ENCODE results near the gene DUSP8.

DUSP8 gene

DNA sequence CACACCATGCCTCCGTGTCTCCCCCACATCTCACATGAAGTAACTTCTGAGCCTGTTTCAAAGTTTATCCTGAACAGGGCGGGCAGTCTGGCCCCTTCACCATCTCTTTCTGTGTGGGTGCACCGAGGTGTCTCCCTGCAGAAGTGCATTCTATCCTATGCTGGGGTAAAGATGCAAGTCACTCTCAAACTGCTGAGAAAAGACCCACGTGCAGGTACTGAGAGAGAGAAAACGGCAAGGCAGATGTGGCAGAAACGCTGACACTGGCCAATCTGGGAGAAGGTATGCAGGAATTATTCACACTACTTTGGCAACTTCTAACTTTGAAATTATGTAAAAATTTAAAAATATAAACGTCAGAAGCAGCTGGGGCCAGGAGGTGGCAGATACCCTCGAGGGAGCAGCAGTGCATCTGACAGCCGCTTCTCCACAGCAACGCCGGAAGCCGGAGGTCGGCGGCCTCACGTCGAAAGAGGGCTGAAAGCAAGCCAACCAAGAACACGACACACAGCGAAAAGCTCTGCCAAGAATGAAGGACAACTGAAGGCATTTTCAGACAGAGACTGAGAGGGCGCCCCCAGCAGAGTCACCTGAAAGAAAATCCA lies 51.3 kb downstream of the DUSP8 start:
- Histone ChIP-seq H4K8ac (ENCODE audit: low read depth, low read length) (no peak overlapping the region), H4K91ac (ENCODE audit: low read depth, low read length, poor library complexity) (no peak overlapping the region), H2BK15ac (ENCODE audit: low read length) (no peak overlapping the region), H2BK5ac (ENCODE audit: low read length) (no peak overlapping the region), H2BK120ac (ENCODE audit: low read depth, low read length) (no peak overlapping the region), H3K36me3 (replicated peaks in 1 of 2; ENCODE audit: control insufficient read depth in 2 of 2, insufficient read depth in 2 of 2, low read length in 2 of 2) (no peaks in the 10 kb centered on the region), H3K14ac (ENCODE audit: low read length) (no peak overlapping the region), H2AK5ac (ENCODE audit: low read depth, low read length) (no peak overlapping the region), H3K18ac (ENCODE audit: low read length) (no peak overlapping the region), H3K9ac (ENCODE audit: low read depth, low read length, poor library complexity) (no peak overlapping the region), H3K27ac (replicated peaks; ENCODE audit: low read length) (no peak overlapping the region), H2BK12ac (ENCODE audit: low read length) (no peak overlapping the region), H3K4me1 (ENCODE audit: control insufficient read depth in 2 of 2, insufficient read depth in 1 of 2, low read depth in 1 of 2, low read length in 2 of 2) (peaks cover 0 to 14% of the 10 kb centered on the region in 2 donors), H3K23ac (ENCODE audit: low read depth, low read length, poor library complexity) (no peak overlapping the region), H3K4me3 (ENCODE audit: low read length in 2 of 2) (no peak overlapping the region), H3K27me3 (ENCODE audit: control insufficient read depth in 3 of 3, insufficient read depth in 3 of 3, low read depth in 1 of 3, low read length in 3 of 3) (no peaks in the 10 kb centered on the region), H3K4ac (ENCODE audit: low read length) (no peak overlapping the region), H2AFZ (ENCODE audit: low read length) (no peak overlapping the region), H3K9me3 (replicated peaks in 1 of 2; ENCODE audit: control insufficient read depth in 2 of 2, insufficient read depth in 1 of 2, low read depth in 1 of 2, low read length in 2 of 2) (no peaks in the 10 kb centered on the region), H3K4me2 (ENCODE audit: insufficient read depth, low read length, poor library complexity, severe bottlenecking) (no peak overlapping the region), H3K79me1 (ENCODE audit: low read depth, low read length) (peaks cover 14% of the 10 kb centered on the region)
- no peak for DNase-seq (ENCODE audit: low spot score)
- WGBS, 2 donors (ENCODE audit: extremely low coverage in 2 of 2, insufficient read length in 2 of 2, insufficient replicate concordance in 1 of 2), result no CpG with 5 or more reads among the region's 19 CpGs

DNA sequence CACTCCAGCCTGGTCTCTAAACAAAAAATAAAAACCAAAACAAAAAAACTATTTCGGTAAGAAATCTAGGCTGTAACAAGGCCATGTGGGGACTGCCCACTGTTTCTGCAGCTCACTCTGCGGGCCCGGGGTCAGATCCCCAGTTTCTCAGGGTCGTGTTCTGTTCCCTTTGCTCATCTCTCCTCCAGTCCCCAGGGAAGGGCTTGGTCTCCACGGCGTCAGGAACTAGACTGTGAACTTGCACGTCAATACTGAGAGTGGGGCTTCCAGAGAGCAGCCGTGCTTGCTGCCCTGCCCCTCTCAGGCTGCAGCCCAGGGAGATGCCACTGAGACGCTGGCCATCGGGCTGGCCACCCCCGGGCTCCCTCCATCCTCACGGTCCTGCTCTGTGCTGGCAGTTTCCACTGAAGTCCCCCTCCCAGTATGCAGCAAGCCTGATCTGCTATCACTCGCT lies 51.8 kb downstream of the DUSP8 start:
- no CpG with 5 or more reads among the region's 13 CpGs for WGBS, 2 donors (ENCODE audit: extremely low coverage in 2 of 2, insufficient read length in 2 of 2, insufficient replicate concordance in 1 of 2)
- Histone ChIP-seq H3K14ac (ENCODE audit: low read length) (no peak overlapping the region), H3K79me1 (ENCODE audit: low read depth, low read length) (peaks cover 15% of the 10 kb centered on the region)

DNA sequence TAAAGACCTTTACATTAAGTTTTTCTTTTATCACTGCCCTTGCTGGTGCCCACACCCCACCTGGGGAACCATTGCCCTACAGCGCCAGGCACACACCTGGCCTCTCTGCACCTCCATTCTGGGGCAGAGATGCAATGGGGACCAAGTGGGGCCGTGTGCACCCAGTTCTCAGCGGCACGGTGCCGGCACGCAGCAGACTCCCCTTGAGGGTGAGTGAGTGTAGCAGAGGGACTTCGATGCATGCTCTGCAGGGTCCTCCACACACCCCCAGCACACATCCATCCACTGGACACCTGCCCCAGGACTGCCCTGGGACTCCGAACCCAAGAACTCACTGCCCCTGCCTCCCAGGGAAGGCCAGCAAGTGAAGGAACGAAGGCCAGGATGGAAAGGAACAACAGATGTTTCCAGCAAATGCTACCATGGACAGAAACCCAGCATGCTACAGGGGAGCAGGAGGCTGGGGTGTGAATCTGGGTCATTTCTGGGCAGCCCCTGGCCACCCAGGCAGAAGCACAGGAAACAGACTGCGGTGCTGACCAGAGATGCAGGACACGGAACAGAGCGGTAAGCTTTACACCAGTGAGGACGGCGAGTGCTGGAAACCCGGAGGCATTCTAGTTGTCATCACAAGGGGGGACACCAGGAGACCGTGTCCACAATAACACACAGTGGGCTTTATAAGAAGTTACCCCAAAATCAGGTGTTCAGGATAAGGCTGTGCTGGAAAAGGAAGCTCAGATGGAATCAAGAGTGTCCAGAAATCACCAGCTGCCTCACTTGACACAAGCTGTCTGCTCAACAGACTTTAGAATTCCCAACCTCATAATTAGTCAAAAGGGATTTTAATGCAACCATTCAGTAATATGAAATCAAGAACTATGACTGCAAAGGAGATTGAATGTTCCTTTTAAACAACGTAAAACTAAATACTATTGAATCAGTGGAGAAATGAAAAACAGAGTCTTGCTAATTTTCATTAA lies 52.8 kb downstream of the DUSP8 start:
- Histone ChIP-seq H3K14ac (ENCODE audit: low read length) (peak overlapping the region; percentile 3), H3K9me3 (replicated peaks in 1 of 2; ENCODE audit: control insufficient read depth in 2 of 2, insufficient read depth in 1 of 2, low read depth in 1 of 2, low read length in 2 of 2) (no peaks in the 10 kb centered on the region), H3K36me3 (replicated peaks in 1 of 2; ENCODE audit: control insufficient read depth in 2 of 2, insufficient read depth in 2 of 2, low read length in 2 of 2) (no peaks in the 10 kb centered on the region), H3K18ac (ENCODE audit: low read length) (no peak overlapping the region), H2AK5ac (ENCODE audit: low read depth, low read length) (no peak overlapping the region), H2BK5ac (ENCODE audit: low read length) (no peak overlapping the region), H3K4ac (ENCODE audit: low read length) (no peak overlapping the region), H3K79me1 (ENCODE audit: low read depth, low read length) (peaks cover 20% of the 10 kb centered on the region), H3K23ac (ENCODE audit: low read depth, low read length, poor library complexity) (no peak overlapping the region), H3K4me2 (ENCODE audit: insufficient read depth, low read length, poor library complexity, severe bottlenecking) (no peak overlapping the region), H4K8ac (ENCODE audit: low read depth, low read length) (no peak overlapping the region), H3K27ac (replicated peaks; ENCODE audit: low read length) (no peak overlapping the region), H3K9ac (ENCODE audit: low read depth, low read length, poor library complexity) (no peak overlapping the region), H4K91ac (ENCODE audit: low read depth, low read length, poor library complexity) (no peak overlapping the region), H2BK15ac (ENCODE audit: low read length) (no peak overlapping the region), H2BK12ac (ENCODE audit: low read length) (no peak overlapping the region), H3K4me1 (ENCODE audit: control insufficient read depth in 2 of 2, insufficient read depth in 1 of 2, low read depth in 1 of 2, low read length in 2 of 2) (peaks cover 5 to 16% of the 10 kb centered on the region in 2 donors), H2AFZ (ENCODE audit: low read length) (no peak overlapping the region), H2BK120ac (ENCODE audit: low read depth, low read length) (no peak overlapping the region), H3K4me3 (ENCODE audit: low read length in 2 of 2) (peak overlapping the region in 1 of 2 donors; percentile 4), H3K27me3 (ENCODE audit: control insufficient read depth in 3 of 3, insufficient read depth in 3 of 3, low read depth in 1 of 3, low read length in 3 of 3) (no peaks in the 10 kb centered on the region)
- no peak for DNase-seq (ENCODE audit: low spot score)
- WGBS, 2 donors (ENCODE audit: extremely low coverage in 2 of 2, insufficient read length in 2 of 2, insufficient replicate concordance in 1 of 2), result no CpG with 5 or more reads among the region's 17 CpGs

More for the DNA sequence above, 51.8 kb downstream of the DUSP8 start:
- Histone ChIP-seq H2BK5ac (ENCODE audit: low read length) (no peak overlapping the region), H3K4ac (ENCODE audit: low read length) (no peak overlapping the region), H3K27me3 (ENCODE audit: control insufficient read depth in 3 of 3, insufficient read depth in 3 of 3, low read depth in 1 of 3, low read length in 3 of 3) (no peaks in the 10 kb centered on the region), H3K18ac (ENCODE audit: low read length) (no peak overlapping the region), H2AFZ (ENCODE audit: low read length) (no peak overlapping the region), H3K9ac (ENCODE audit: low read depth, low read length, poor library complexity) (no peak overlapping the region), H3K4me3 (ENCODE audit: low read length in 2 of 2) (no peak overlapping the region), H2BK12ac (ENCODE audit: low read length) (no peak overlapping the region), H2AK5ac (ENCODE audit: low read depth, low read length) (no peak overlapping the region), H2BK15ac (ENCODE audit: low read length) (no peak overlapping the region), H4K8ac (ENCODE audit: low read depth, low read length) (no peak overlapping the region), H3K27ac (replicated peaks; ENCODE audit: low read length) (no peak overlapping the region), H4K91ac (ENCODE audit: low read depth, low read length, poor library complexity) (no peak overlapping the region), H3K36me3 (replicated peaks in 1 of 2; ENCODE audit: control insufficient read depth in 2 of 2, insufficient read depth in 2 of 2, low read length in 2 of 2) (no peaks in the 10 kb centered on the region), H3K23ac (ENCODE audit: low read depth, low read length, poor library complexity) (no peak overlapping the region), H2BK120ac (ENCODE audit: low read depth, low read length) (no peak overlapping the region), H3K4me2 (ENCODE audit: insufficient read depth, low read length, poor library complexity, severe bottlenecking) (no peak overlapping the region), H3K4me1 (ENCODE audit: control insufficient read depth in 2 of 2, insufficient read depth in 1 of 2, low read depth in 1 of 2, low read length in 2 of 2) (peaks cover 1 to 16% of the 10 kb centered on the region in 2 donors), H3K9me3 (replicated peaks in 1 of 2; ENCODE audit: control insufficient read depth in 2 of 2, insufficient read depth in 1 of 2, low read depth in 1 of 2, low read length in 2 of 2) (no peaks in the 10 kb centered on the region)
- DNase-seq (ENCODE audit: low spot score), result no peak

DNA sequence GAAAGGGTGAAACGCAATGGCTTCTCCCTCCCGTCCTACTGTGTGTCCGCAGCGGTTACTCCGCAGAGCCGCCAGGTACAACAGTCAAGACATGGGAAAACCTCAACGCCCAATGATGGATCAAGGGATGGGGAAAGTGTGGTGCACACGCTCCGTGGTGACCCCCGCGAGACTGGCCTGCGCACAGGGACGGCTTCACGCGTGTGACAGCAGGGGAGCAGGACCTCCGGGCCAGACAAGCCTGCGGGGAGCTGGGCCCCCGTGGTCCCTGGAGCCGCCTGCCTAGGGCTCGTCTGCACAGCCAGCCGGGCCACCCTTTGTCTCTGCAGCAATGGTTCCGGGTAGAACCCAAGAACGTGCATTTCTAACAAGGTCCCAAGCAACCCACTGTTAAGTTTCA lies 53.8 kb downstream of the DUSP8 start:
- Histone ChIP-seq H2BK120ac (ENCODE audit: low read depth, low read length) (no peak overlapping the region), H3K36me3 (replicated peaks in 1 of 2; ENCODE audit: control insufficient read depth in 2 of 2, insufficient read depth in 2 of 2, low read length in 2 of 2) (no peaks in the 10 kb centered on the region), H3K4me1 (ENCODE audit: control insufficient read depth in 2 of 2, insufficient read depth in 1 of 2, low read depth in 1 of 2, low read length in 2 of 2) (peaks cover 12 to 20% of the 10 kb centered on the region in 2 donors), H3K4me3 (ENCODE audit: low read length in 2 of 2) (no peak overlapping the region), H4K91ac (ENCODE audit: low read depth, low read length, poor library complexity) (no peak overlapping the region), H2AK5ac (ENCODE audit: low read depth, low read length) (no peak overlapping the region), H3K79me1 (ENCODE audit: low read depth, low read length) (peaks cover 19% of the 10 kb centered on the region), H2AFZ (ENCODE audit: low read length) (no peak overlapping the region), H3K9ac (ENCODE audit: low read depth, low read length, poor library complexity) (peak overlapping the region; percentile 73), H4K8ac (ENCODE audit: low read depth, low read length) (no peak overlapping the region), H3K18ac (ENCODE audit: low read length) (no peak overlapping the region), H2BK5ac (ENCODE audit: low read length) (no peak overlapping the region), H2BK15ac (ENCODE audit: low read length) (no peak overlapping the region), H3K27me3 (ENCODE audit: control insufficient read depth in 3 of 3, insufficient read depth in 3 of 3, low read depth in 1 of 3, low read length in 3 of 3) (no peaks in the 10 kb centered on the region), H3K23ac (ENCODE audit: low read depth, low read length, poor library complexity) (peak overlapping the region; percentile 13), H3K14ac (ENCODE audit: low read length) (no peak overlapping the region), H3K4ac (ENCODE audit: low read length) (no peak overlapping the region), H3K9me3 (replicated peaks in 1 of 2; ENCODE audit: control insufficient read depth in 2 of 2, insufficient read depth in 1 of 2, low read depth in 1 of 2, low read length in 2 of 2) (no peaks in the 10 kb centered on the region), H3K27ac (replicated peaks; ENCODE audit: low read length) (no peak overlapping the region), H3K4me2 (ENCODE audit: insufficient read depth, low read length, poor library complexity, severe bottlenecking) (no peak overlapping the region), H2BK12ac (ENCODE audit: low read length) (no peak overlapping the region)
- DNase-seq (ENCODE audit: low spot score), result no peak
- no CpG with 5 or more reads among the region's 23 CpGs for WGBS, 2 donors (ENCODE audit: extremely low coverage in 2 of 2, insufficient read length in 2 of 2, insufficient replicate concordance in 1 of 2)
